NB4 (cell line): ENCODE measurements around the gene SCAF4.

Experiments
- MYC ChIP-seq: IDR thresholded peaks from 2 replicates; pipeline ENCODE4 v1.6.1; 2011; ENCODE audit warnings: low read depth, low read length
- TF ChIP-seq, protein P1 (sequence below): IDR thresholded peaks from one replicate; pipeline ENCODE4 v1.5.1; 2012; ENCODE audit warnings: low read depth, low read length

DNA sequence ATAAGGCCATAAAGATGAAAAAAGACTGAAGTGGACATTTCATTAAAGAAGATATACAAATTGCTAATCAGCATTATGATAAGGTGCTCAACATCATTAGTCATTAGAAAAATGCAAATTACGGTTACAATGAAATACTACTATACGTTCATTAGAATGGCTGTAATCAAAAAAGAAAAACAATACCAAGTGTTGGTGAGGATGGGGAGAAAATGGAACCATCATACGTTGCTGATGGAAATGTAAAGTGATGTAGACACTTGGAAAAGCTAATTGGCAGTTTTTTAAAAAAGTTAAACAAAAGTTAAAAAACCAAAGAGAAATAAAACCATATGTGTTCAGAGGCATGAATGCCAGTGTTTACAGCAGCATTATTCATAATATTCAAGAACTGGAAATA lies 81.0 kb downstream of the SCAF4 start:
- TF ChIP-seq, protein P1, sequence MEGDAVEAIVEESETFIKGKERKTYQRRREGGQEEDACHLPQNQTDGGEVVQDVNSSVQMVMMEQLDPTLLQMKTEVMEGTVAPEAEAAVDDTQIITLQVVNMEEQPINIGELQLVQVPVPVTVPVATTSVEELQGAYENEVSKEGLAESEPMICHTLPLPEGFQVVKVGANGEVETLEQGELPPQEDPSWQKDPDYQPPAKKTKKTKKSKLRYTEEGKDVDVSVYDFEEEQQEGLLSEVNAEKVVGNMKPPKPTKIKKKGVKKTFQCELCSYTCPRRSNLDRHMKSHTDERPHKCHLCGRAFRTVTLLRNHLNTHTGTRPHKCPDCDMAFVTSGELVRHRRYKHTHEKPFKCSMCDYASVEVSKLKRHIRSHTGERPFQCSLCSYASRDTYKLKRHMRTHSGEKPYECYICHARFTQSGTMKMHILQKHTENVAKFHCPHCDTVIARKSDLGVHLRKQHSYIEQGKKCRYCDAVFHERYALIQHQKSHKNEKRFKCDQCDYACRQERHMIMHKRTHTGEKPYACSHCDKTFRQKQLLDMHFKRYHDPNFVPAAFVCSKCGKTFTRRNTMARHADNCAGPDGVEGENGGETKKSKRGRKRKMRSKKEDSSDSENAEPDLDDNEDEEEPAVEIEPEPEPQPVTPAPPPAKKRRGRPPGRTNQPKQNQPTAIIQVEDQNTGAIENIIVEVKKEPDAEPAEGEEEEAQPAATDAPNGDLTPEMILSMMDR, result no peak
- TF ChIP-seq MYC, result no peak
